KMS-11 (cell line): ENCODE data around the gene CDR2L.
"Not testable (repeated sequence)": the region's sequence is repeated elsewhere in the genome, so short reads cannot be mapped to it uniquely, and the experiment has no call there.

Experiments
- H2AFZ ChIP-seq: fragments of 200-600 bp; sonication (generic); 2 replicates; pipeline ENCODE4 v1.6.1; 2016; ENCODE audit warnings: antibody characterized with exemption, mixed run types, low read depth
- H3K27ac ChIP-seq: fragments of 200-600 bp; sonication (generic); 2 replicates; pipeline ENCODE4 v1.6.1; 2016; ENCODE audit warnings: mild to moderate bottlenecking, mixed run types
- H3K27me3 ChIP-seq: fragments of 200-600 bp; sonication (generic); 2 replicates; pipeline ENCODE4 v1.6.1; 2017; ENCODE audit warnings: mild to moderate bottlenecking, low read depth, mixed run types, moderate library complexity; ENCODE audit not compliant: insufficient read depth
- H3K36me3 ChIP-seq: fragments of 200-600 bp; sonication (generic); 2 replicates; pipeline ENCODE4 v1.6.1; 2017; ENCODE audit warnings: mild to moderate bottlenecking, mixed run types; ENCODE audit not compliant: insufficient read depth
- H3K4me1 ChIP-seq: fragments of 200-600 bp; sonication (generic); 2 replicates; pipeline ENCODE4 v1.6.1; 2016; ENCODE audit warnings: mild to moderate bottlenecking, low read depth, mixed run types; ENCODE audit not compliant: poor library complexity, severe bottlenecking
- H3K4me2 ChIP-seq: fragments of 200-600 bp; sonication (generic); 2 replicates; pipeline ENCODE4 v1.7.0; 2016; ENCODE audit warnings: mild to moderate bottlenecking, mixed run types
- H3K4me3 ChIP-seq: fragments of 200-600 bp; sonication (generic); IDR thresholded peaks from 2 replicates; pipeline ENCODE4 v1.6.1; 2017; ENCODE audit warnings: low read depth, low read length, mixed read lengths; ENCODE audit not compliant: insufficient read depth
- H3K79me2 ChIP-seq: fragments of 200-600 bp; sonication (generic); 2 replicates; pipeline ENCODE4 v1.6.1; 2016; ENCODE audit warnings: low read depth, mixed run types; ENCODE audit not compliant: insufficient read depth
- H3K9ac ChIP-seq: fragments of 200-600 bp; sonication (generic); 2 replicates; pipeline ENCODE4 v1.6.1; 2016; ENCODE audit warnings: mild to moderate bottlenecking, mixed run types
- H4K20me1 ChIP-seq: fragments of 200-600 bp; sonication (generic); 2 replicates; pipeline ENCODE4 v1.6.1; 2016; ENCODE audit warnings: mild to moderate bottlenecking, mixed run types; ENCODE audit not compliant: insufficient read depth
- CTCF ChIP-seq: fragments of 200-600 bp; sonication (generic); conservative IDR thresholded peaks from 2 replicates; pipeline ENCODE4 v1.6.1; 2017; ENCODE audit warnings: low read depth, mild to moderate bottlenecking, antibody characterized with exemption, low read length, moderate library complexity, mixed read lengths

CDR2L gene

GRCh38 chr17:74964988-74965622 lies 22.3 kb upstream of the CDR2L start:
- no peaks in the 10 kb centered on the region for H3K36me3 ChIP-seq
- no peak overlapping the region for H3K4me2 ChIP-seq
- no peak overlapping the region for H3K4me3 ChIP-seq
- no peaks in the 10 kb centered on the region; the same call in 1 of the 2 replicates for H3K27me3 ChIP-seq
- peaks cover 15% of the 10 kb centered on the region for H3K4me1 ChIP-seq
- no peaks in the 10 kb centered on the region for H3K79me2 ChIP-seq
- H4K20me1 ChIP-seq, result no peaks in the 10 kb centered on the region
- H3K27ac ChIP-seq, result no peak overlapping the region
- no peak for TF ChIP-seq CTCF
- no peak overlapping the region for H3K9ac ChIP-seq
- no peak overlapping the region for H2AFZ ChIP-seq

GRCh38 chr17:74968361-74968780 lies 19.1 kb upstream of the CDR2L start:
- no peak overlapping the region for H3K4me3 ChIP-seq
- no peak overlapping the region for H3K9ac ChIP-seq
- H3K27me3 ChIP-seq, result peaks cover 11% of the 10 kb centered on the region; the same call in 1 of the 2 replicates
- no peaks in the 10 kb centered on the region for H3K79me2 ChIP-seq
- peaks cover 3% of the 10 kb centered on the region for H3K4me1 ChIP-seq
- TF ChIP-seq CTCF, result no peak
- H3K36me3 ChIP-seq, result no peaks in the 10 kb centered on the region
- no peak overlapping the region for H2AFZ ChIP-seq
- H3K4me2 ChIP-seq, result no peak overlapping the region
- H3K27ac ChIP-seq, result no peak overlapping the region
- no peaks in the 10 kb centered on the region for H4K20me1 ChIP-seq

GRCh38 chr17:74969501-74969900 lies 17.9 kb upstream of the CDR2L start:
- not testable (repeated sequence) for H3K79me2 ChIP-seq, H3K4me2 ChIP-seq, H4K20me1 ChIP-seq, H3K36me3 ChIP-seq, H3K9ac ChIP-seq, H3K4me3 ChIP-seq, H3K27ac ChIP-seq, H3K4me1 ChIP-seq, H2AFZ ChIP-seq
- peaks cover 21% of the 10 kb centered on the region for H3K27me3 ChIP-seq

GRCh38 chr17:74970395-74970794 lies 17.0 kb upstream of the CDR2L start:
- H2AFZ ChIP-seq, result no peak overlapping the region
- H3K79me2 ChIP-seq, result no peaks in the 10 kb centered on the region
- no peak overlapping the region for H3K4me2 ChIP-seq
- no peak overlapping the region for H3K4me3 ChIP-seq
- H4K20me1 ChIP-seq, result no peaks in the 10 kb centered on the region
- TF ChIP-seq CTCF, result no peak
- no peaks in the 10 kb centered on the region for H3K36me3 ChIP-seq
- no peak overlapping the region for H3K27ac ChIP-seq
- no peak overlapping the region for H3K9ac ChIP-seq
- peaks cover 22% of the 10 kb centered on the region for H3K27me3 ChIP-seq
- H3K4me1 ChIP-seq, result peaks cover 3% of the 10 kb centered on the region

- Histone ChIP-seq H3K4me1 (peaks cover 3% of the 10 kb centered on the region), H3K36me3 (no peaks in the 10 kb centered on the region), H3K4me2 (no peak overlapping the region), H3K4me3 (no peak overlapping the region), H2AFZ (no peak overlapping the region), H3K27me3 (peaks cover 29% of the 10 kb centered on the region), H3K27ac (no peak overlapping the region), H3K9ac (no peak overlapping the region), H4K20me1 (no peaks in the 10 kb centered on the region), H3K79me2 (no peaks in the 10 kb centered on the region)
- TF ChIP-seq CTCF, result no peak
Observed at GRCh38 chr17:74971069-74971841, 16.2 kb upstream of the CDR2L start.
